COLO668 (cell line): ENCODE data around the gene APOBEC3F.
"Not testable (repeated sequence)": the region's sequence is repeated elsewhere in the genome, so short reads cannot be mapped to it uniquely, and the experiment has no call there.

ENCODE experiments used
- DNase-seq: peaks from one replicate; lab custom pipeline; 2025; ENCODE audit not compliant: unreplicated experiment; lab: John Stamatoyannopoulos, UW

Gene APOBEC3F

GRCh38 chr22:39040538-39041296, at the start of gene APOBEC3F:
Gene APOBEC3F, plus strand, starts transcription at chr22:39040864. Its CDS starts 97 bp downstream, at chr22:39040961.
- DNase-seq: peak; percentile 55

- peak; percentile 78 for DNase-seq
Measured at GRCh38 chr22:38992871-38993371, 47.7 kb upstream of the APOBEC3F start.

- DNase-seq: no peak
Measured at GRCh38 chr22:38996105-38996504, 44.6 kb upstream of the APOBEC3F start.

GRCh38 chr22:38997518-38997917, 43.1 kb upstream of the APOBEC3F start:
- no peak for DNase-seq

- peak; percentile 70 for DNase-seq
Measured at GRCh38 chr22:39003165-39003638, 37.5 kb upstream of the APOBEC3F start.

GRCh38 chr22:39007177-39007576, 33.5 kb upstream of the APOBEC3F start:
- DNase-seq: no peak

GRCh38 chr22:39008271-39008850, 32.3 kb upstream of the APOBEC3F start:
- DNase-seq: not testable (repeated sequence)

- DNase-seq: no peak
Measured at GRCh38 chr22:39010946-39011345, 29.7 kb upstream of the APOBEC3F start.

GRCh38 chr22:39012533-39013511, 27.8 kb upstream of the APOBEC3F start:
- DNase-seq: no peak

GRCh38 chr22:39013561-39013941, 27.1 kb upstream of the APOBEC3F start:
- DNase-seq: not testable (repeated sequence)

- DNase-seq: no peak
Measured at GRCh38 chr22:39013942-39014722, 26.5 kb upstream of the APOBEC3F start, which contains the start of gene APOBEC3C. Gene APOBEC3C, plus strand, starts transcription at chr22:39014257. Its CDS starts 106 bp downstream, at chr22:39014363.

- not testable (repeated sequence) for DNase-seq
Measured at GRCh38 chr22:39014723-39015121, 25.9 kb upstream of the APOBEC3F start.

GRCh38 chr22:39016592-39016991, 24.1 kb upstream of the APOBEC3F start:
- no peak for DNase-seq

GRCh38 chr22:39017596-39018365, 22.9 kb upstream of the APOBEC3F start:
- DNase-seq: no peak

- not testable (repeated sequence) for DNase-seq
Measured at GRCh38 chr22:39020021-39020651, 20.5 kb upstream of the APOBEC3F start.

- no peak for DNase-seq
Measured at GRCh38 chr22:39021552-39022250, 19.0 kb upstream of the APOBEC3F start.

- DNase-seq: no peak
Measured at GRCh38 chr22:39024519-39025308, 15.9 kb upstream of the APOBEC3F start.
